HuH-7 (cell line): ENCODE results near the gene SORBS1.

ENCODE experiments used
- DNase-seq: peaks from one replicate; pipeline ENCODE4 v3.0.0; 2011; ENCODE audit warnings: low spot score

Gene SORBS1

DNA sequence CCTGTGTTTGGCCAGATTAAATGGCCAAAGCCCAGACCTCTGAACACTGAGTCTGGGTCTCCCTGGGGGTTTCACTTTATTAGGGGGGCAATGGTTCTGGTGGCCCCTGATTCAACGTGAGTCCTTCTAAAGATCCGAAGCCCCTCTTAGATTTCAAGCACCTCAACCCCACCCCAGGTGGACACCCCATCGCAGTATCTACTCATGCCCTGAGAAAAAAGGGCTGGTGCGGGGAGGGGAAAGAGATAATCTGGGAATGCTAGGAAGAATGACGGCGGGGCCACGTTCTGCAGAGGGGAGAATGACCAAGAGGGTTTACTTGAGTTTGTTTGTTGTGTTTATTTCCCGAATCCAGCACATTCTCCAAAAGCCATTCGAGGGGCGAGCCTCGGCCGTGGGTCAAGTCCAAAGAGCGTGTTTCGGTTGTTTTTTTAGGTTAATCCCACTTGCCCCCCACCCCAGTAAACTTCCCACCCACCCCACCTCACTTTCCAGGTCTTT, 271.2 kb downstream of the SORBS1 start:
- DNase-seq, result no peak

GRCh38 chr10:95289003-95289920, 271.9 kb downstream of the SORBS1 start:
- peak; percentile 67 for DNase-seq

- no peak for DNase-seq
Measured at GRCh38 chr10:95288303-95288702, 272.9 kb downstream of the SORBS1 start.

GRCh38 chr10:95287281-95287680, 273.9 kb downstream of the SORBS1 start:
- no peak for DNase-seq

- DNase-seq, result no peak
Measured at GRCh38 chr10:95286707-95287106, 274.5 kb downstream of the SORBS1 start.

GRCh38 chr10:95285556-95285955, 275.6 kb downstream of the SORBS1 start:
- no peak for DNase-seq

GRCh38 chr10:95284807-95285206, 276.4 kb downstream of the SORBS1 start:
- no peak for DNase-seq

GRCh38 chr10:95282107-95282506, 279.1 kb downstream of the SORBS1 start:
- DNase-seq, result no peak

DNA sequence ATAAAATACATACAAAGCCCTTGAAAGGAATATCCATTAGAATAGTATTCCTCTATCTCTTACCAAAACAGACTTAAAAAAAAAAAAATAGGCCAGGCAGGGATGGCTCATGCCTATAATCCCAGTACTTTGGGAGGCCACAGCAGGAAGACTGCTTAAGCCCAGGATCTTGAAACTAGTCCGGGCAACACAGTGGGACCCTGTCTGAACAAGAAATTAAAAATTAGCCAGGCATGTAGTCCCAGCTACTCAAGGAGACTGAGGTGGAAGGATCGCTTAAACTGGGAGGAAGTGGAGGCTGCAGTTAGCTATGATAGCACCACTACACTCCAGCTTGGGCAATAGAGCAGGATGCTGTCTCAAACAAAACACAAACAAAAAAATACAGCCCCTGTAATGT, 280.0 kb downstream of the SORBS1 start:
- DNase-seq, result no peak

- DNase-seq, result no peak
Measured at GRCh38 chr10:95280637-95281036, 280.5 kb downstream of the SORBS1 start.

DNA sequence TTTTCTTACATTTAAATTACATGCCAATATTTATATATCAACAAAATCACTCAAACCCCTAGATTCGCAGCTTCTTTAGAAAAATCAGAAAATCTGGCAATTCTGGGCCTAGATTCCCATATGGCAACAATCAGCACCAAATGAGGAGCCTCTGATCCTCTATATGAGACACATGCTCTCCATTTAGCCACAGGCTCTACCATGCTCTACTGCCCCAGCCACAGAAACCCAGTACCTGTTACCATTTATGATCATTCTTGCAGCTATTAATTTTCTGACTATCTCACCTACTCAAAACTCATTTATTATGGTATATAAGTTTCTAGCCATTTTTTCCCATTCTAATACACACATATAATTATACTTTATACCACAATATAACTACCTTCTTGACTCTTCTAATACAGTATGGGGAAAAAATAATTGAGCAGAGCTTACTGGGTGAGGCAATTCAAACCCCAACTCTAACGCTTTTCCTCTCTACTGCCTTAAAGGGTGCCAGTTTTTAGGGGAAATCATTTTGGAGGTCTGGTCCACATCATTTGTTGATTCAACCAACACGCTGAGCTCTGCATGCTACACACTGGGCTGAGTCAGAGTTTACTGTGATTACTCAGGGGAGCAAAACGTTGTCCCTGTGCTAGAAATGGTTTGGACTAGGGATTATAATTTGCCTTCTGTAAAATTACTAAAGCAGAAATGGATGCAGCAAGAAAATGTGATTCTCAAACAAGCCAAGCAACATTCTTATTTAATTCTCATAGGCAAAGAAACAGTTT, 281.9 kb downstream of the SORBS1 start:
- DNase-seq, result no peak

DNA sequence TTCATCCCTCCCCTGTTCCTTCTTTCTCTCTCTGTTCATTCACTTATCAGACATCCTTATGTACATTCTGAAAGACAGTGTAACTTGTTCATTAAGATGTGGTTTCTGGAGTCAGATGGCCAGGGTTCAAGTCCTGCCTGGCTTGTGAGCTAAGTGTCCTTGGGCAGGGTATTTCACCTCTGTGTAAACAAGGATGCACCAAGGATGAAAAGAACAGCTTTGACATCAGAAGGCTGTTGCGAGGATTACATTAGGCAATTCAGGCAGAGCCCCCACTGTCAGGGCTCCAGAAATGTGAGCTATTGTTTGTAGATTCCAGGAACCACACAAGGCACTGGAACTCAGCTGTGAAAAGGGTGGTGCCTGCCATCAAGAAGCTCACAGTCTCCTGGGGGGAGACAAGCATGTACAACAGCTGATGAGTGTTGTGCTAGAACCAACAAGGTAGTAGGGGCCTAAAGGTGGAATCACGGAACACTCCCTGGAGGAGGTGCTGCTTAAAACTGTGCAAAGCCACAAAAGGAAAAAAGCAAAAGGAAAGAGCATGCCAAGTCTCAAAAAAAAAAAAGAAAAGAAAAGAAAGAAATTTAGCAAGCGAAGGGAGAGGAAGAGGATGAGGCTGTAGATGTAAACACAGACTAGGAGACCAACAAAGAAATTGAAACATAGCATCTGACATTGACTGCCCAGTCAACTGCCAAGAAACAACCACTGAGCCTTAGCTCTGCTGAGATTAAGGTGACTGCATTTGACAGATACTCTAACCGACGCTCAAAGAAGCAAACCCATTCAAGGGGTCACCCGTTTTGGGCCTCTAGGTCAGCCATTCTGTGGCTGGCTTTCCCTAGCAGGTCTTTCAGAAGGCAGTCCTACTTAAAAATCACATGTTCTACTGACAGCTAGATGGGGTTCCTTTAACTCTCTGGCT, 282.8 kb downstream of the SORBS1 start:
- no peak for DNase-seq

- no peak for DNase-seq
Measured at GRCh38 chr10:95277614-95278013, 283.6 kb downstream of the SORBS1 start.

- DNase-seq, result no peak
Measured at GRCh38 chr10:95277201-95277570, 284.0 kb downstream of the SORBS1 start.

DNA sequence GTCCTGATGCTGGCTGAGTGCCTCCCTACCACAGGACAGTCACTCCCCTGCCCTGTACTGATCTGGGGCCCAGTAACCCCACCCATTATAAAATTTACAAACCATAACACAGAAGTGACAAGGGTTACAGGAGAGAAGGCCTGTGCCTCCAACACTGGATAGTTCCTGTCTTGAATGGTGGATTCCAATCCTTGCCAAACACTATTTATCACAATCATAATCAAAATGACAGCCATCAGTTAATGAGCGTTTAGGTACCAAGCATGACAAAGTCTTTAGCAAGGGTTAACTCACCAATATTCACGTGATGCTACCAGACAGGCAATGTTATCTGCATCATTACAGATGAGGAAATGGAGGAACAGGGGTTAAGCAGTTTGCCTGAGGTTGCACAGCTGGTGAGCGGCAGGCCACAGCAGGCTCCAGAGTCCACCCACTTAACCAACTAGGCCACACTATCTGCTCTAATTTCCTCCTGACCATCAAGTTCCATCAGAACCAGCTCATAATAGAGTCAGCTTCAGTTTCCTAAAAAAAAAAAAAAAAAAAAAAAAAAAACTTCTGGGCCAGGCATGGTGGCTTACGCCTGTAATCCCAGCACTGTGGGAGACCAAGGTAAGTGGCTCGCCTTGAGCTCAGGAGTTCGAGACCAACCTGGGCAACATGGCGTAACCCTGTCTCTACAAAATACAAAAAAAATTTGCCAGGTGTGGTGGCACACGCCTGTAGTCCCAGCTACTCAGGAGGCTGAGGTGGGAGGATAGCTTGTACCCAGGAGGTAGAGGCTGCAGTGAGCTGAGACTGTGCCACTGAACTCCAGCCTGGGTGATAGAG, 284.6 kb downstream of the SORBS1 start:
- no peak for DNase-seq

- no peak for DNase-seq
Measured at GRCh38 chr10:95275726-95276366, 285.3 kb downstream of the SORBS1 start.

DNA sequence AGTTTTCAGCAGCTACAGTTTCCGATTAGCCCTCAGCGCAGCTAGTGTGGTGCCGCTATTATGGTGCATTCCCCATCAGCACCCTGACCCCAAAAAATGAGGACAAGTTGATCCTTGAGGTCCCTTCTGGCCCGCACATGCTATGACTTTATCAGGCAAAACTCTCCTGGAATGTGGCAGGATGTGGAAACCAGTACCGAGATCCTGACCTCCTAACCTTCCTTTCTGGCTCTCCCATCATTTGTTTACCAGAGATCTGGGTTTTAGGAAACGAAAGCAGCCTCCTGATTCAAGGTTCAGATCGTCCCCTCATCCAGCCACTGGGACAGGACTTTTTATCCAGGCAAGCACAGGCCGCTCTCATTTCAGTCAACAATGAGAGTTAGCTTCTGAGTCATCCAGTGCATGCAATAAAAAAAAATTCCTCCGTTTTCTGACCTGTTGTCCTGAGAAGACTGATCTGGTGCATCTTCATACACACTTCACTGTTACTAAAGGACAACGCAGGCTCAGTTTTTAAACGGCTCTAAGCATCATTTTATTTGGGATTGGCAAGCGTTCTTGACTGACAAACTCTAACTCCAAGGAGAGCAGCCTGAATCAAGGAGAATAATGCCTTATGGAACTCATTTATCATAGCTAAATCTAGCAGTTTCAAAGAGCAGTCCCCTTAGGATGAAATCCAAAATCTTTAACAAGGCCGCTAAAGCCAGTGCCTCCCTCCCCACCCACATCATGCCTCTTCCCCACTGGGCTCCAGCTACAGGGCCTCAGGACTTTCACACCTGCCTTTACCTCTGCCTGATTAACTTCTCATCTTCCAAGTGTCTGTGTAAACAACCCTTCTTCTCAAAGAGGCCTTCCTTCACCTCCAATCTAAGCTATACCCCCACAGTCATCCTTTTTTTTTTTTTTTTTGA, 287.5 kb downstream of the SORBS1 start:
- DNase-seq, result no peak

- DNase-seq, result no peak
Measured at GRCh38 chr10:95268438-95268837, 292.7 kb downstream of the SORBS1 start.

DNA sequence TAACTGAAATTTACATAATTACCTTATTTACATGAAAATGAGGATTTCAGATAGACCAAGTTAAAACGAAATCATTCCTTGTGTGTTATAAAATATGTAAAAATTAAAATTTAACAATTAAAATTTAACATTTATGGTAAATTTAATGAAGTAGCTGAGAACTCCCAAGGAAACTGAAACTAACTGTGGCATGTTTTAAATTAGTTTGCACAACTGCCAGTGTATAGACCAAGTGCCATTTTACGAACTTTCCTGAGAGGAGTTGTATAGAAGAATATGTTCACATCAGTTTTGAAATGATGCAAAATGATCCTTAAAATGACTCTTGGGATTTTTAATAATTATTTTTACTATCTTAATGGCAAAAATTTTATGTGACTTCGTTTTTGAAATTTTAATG, 293.9 kb downstream of the SORBS1 start:
- DNase-seq, result no peak
